Osteocyte (in vitro differentiated cells): ENCODE data around the gene ULBP2. TPM values are rescaled to one million over a fixed set of nuclear protein-coding genes. Genes with fewer than 3 reads are reported as not detected.
A peak's percentile ranks its signal among the peaks of the same experiment; 100 is the strongest.
"Not testable (repeated sequence)": the region's sequence is repeated elsewhere in the genome, so short reads cannot be mapped to it uniquely, and the experiment has no call there.

Experiments
- DNase-seq: peaks from one replicate; pipeline ENCODE4 v3.0.0; 2021; ENCODE audit warnings: mixed read lengths; ENCODE audit not compliant: unreplicated experiment; ENCODE audit errors: extremely low spot score
- H3K27ac Mint-ChIP-seq: one replicate; pipeline ENCODE4 v1.8.0; 2021; ENCODE audit warnings: mild to moderate bottlenecking, mixed read lengths; ENCODE audit not compliant: unreplicated experiment
- H3K27me3 Mint-ChIP-seq: one replicate; pipeline ENCODE4 v1.8.0; 2021; ENCODE audit warnings: mixed read lengths; ENCODE audit not compliant: unreplicated experiment
- H3K36me3 Mint-ChIP-seq: one replicate; pipeline ENCODE4 v1.8.0; 2021; ENCODE audit warnings: mixed read lengths; ENCODE audit not compliant: unreplicated experiment
- H3K4me1 Mint-ChIP-seq: one replicate; pipeline ENCODE4 v1.8.0; 2021; ENCODE audit warnings: mixed read lengths; ENCODE audit not compliant: unreplicated experiment
- H3K4me3 Mint-ChIP-seq: one replicate; pipeline ENCODE4 v1.8.0; 2021; ENCODE audit warnings: mild to moderate bottlenecking, moderate library complexity, mixed read lengths; ENCODE audit not compliant: unreplicated experiment
- H3K9me3 Mint-ChIP-seq: one replicate; pipeline ENCODE4 v1.8.0; 2021; ENCODE audit warnings: mixed read lengths; ENCODE audit not compliant: unreplicated experiment
- CTCF ChIP-seq: fragments of 200-600 bp; sonication (generic); IDR thresholded peaks from 2 replicates; pipeline ENCODE4 v1.5.0; 2021; ENCODE audit warnings: antibody characterized with exemption, mild to moderate bottlenecking, moderate library complexity
- total RNA-seq: library from RNA; stranded (reverse); gene quantifications from 2 replicates; pipeline ENCODE4 v1.2.1, GENCODE V29; 2021

ULBP2 gene
- total RNA-seq, 1 donor from 2014 or later: 2.1 TPM

- H3K9me3 Mint-ChIP-seq: no peaks in the 10 kb centered on the region
- TF ChIP-seq CTCF: no peak
- peaks cover 19% of the 10 kb centered on the region for H3K4me1 Mint-ChIP-seq
- no peak for DNase-seq
- H3K27me3 Mint-ChIP-seq: peaks cover 10% of the 10 kb centered on the region
- H3K36me3 Mint-ChIP-seq: no peaks in the 10 kb centered on the region
- no peak overlapping the region for H3K4me3 Mint-ChIP-seq
- H3K27ac Mint-ChIP-seq: no peak overlapping the region
Measured at GRCh38 chr6:149921361-149921760, 20.5 kb upstream of the ULBP2 start.

- Mint-ChIP-seq H3K27me3 (peaks cover 11% of the 10 kb centered on the region), H3K4me3 (peak overlapping the region; percentile 75), H3K4me1 (peaks cover 20% of the 10 kb centered on the region)
- DNase-seq, H3K36me3 Mint-ChIP-seq, H3K9me3 Mint-ChIP-seq, H3K27ac Mint-ChIP-seq: not testable (repeated sequence)
Measured at GRCh38 chr6:149922091-149922490, 19.7 kb upstream of the ULBP2 start.

GRCh38 chr6:149922642-149923326 is 19.0 kb upstream of the ULBP2 start, which contains the start of gene RAET1G:
TSS of gene RAET1G (minus strand) at chr6:149923121. CDS start at chr6:149923010, 111 bp downstream.
- H3K4me3 Mint-ChIP-seq: peak within 1 kb of the TSS; percentile 75

GRCh38 chr6:149923327-149923986 is 18.4 kb upstream of the ULBP2 start:
- Mint-ChIP-seq H3K27me3 (peaks cover 19% of the 10 kb centered on the region), H3K27ac (peak overlapping the region; percentile 2), H3K4me3 (peak overlapping the region; percentile 75), H3K36me3 (no peaks in the 10 kb centered on the region), H3K9me3 (no peaks in the 10 kb centered on the region), H3K4me1 (peaks cover 20% of the 10 kb centered on the region)
- TF ChIP-seq CTCF: no peak
- DNase-seq: peak; percentile 63

More at GRCh38 chr6:149922642-149923326, 19.0 kb upstream of the ULBP2 start, which contains the start of gene RAET1G:
- Mint-ChIP-seq H3K27me3 (peaks cover 16% of the 10 kb centered on the region), H3K9me3 (no peaks in the 10 kb centered on the region), H3K4me1 (peaks cover 20% of the 10 kb centered on the region), H3K27ac (peak within 1 kb of the TSS; percentile 2), H3K36me3 (no peaks in the 10 kb centered on the region)
- peak; percentile 93 for DNase-seq
- no peak for TF ChIP-seq CTCF

- TF ChIP-seq CTCF: no peak
- H3K27me3 Mint-ChIP-seq: peaks cover 26% of the 10 kb centered on the region
- no peaks in the 10 kb centered on the region for H3K9me3 Mint-ChIP-seq
- H3K4me1 Mint-ChIP-seq: peaks cover 20% of the 10 kb centered on the region
- DNase-seq: peak; percentile 56
- H3K4me3 Mint-ChIP-seq: peak overlapping the region; percentile 36
- no peaks in the 10 kb centered on the region for H3K36me3 Mint-ChIP-seq
- H3K27ac Mint-ChIP-seq: no peak overlapping the region
Measured at GRCh38 chr6:149924206-149924932, 17.4 kb upstream of the ULBP2 start.
